HG03460 (cell line): Measurements from ENCODE around the gene IFNG.
A peak's percentile ranks its signal among the peaks of the same experiment; 100 is the strongest.
"Not testable (repeated sequence)": the region's sequence is repeated elsewhere in the genome, so short reads cannot be mapped to it uniquely, and the experiment has no call there.

Source experiments
- ATAC-seq: cut with Tn5 transposase; IDR thresholded peaks from one replicate; pipeline ENCODE4 v1.9.1; 2021; ENCODE audit not compliant: unreplicated experiment

Gene IFNG

GRCh38 chr12:68159681-68160304 lies at the start of gene IFNG:
TSS of gene IFNG (minus strand) at chr12:68159740. CDS start at chr12:68159615, 125 bp downstream.
- ATAC-seq, result peak; percentile 51

DNA sequence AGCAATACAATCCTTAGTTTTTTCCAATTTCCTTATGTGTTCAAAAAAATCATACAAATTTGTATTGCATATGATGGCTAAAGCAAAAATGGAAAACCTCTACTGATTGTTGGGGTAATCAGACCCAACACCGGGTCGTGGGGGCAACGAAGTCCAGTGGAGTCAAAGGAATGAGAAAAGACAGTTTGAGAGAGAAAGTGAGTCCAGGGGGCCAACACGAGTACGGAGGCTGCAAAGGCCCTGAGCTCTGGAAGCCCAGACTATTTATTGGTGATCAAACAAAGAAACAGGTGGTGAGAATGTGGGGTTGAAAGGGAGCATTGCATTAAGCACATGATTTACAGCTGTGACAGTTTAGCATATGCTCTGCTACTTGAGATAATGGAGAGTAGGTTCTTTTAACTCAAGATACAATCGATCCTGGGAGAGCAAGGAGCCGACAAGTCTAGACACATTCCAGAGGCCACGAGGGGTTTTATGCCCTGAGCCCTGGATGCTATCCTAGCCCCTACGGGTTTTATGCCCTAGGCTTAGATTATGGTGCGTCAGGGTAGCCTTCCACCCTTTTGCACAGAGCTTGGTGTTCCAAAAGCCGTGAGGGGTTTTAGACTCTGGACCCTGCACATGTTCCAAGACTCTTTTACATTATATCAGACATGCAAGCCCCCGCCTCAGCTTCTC lies 49.6 kb upstream of the IFNG start:
- ATAC-seq, result not testable (repeated sequence)

GRCh38 chr12:68207276-68207675 lies 47.7 kb upstream of the IFNG start:
- no peak for ATAC-seq

- ATAC-seq, result no peak
Measured at GRCh38 chr12:68206446-68206845, 46.9 kb upstream of the IFNG start.

DNA sequence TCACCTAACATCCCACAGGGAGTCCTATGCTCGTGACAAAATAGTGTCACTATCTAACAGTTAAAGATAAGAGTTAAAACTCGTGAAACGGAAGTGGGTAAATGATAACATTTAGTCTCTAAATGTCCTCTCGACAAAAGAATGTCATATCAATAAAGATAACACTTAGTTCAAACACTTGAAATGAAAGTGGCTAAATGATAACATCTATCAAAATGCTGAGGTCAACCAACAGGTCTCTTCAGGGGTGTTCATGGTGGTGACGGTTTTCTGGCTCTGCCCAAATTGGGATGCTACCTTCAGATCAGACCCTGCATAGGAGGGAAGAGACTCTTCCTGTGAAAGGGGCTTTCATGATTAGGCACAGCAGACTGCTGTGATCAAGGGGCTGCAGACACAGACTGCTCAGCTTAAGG lies 43.9 kb upstream of the IFNG start:
- no peak for ATAC-seq

DNA sequence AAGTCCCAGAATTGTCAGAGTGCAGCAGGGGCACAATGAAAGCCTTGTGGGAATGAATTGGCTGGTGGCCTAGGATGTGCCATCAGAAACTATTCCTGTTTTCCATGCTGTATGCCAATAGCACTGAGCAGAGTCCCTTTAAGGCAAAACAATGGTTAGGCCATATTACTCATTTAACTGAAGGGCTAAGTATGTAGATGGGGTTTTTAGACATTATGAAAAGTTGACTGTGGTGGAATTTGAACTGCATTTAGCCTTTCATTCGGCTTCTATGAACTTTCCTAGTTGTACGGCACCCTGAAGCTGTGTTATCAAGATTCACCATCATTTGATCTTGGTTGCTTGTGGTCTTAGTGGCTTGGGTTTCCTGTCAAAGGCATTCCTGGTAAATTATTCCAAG lies 41.3 kb upstream of the IFNG start:
- no peak for ATAC-seq

DNA sequence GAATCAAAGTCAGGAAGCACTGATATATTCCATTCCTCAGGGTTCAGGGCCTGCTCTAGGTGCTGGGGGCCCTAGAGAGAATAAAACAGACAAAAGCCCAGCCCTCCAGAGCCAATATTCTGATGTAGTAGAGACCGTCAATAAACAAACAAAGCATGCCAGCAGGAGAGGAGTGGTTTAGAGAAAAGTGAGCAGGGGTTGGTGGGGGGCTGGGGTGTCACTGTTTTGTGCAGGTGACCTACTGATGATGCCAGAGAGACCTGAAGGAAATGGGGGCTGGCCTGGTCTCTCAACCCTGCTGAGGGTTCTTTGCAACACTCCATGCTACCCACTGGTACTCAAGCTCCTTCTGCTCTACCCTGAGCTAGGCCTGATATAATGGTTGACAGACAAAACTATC lies 39.6 kb upstream of the IFNG start:
- no peak for ATAC-seq

DNA sequence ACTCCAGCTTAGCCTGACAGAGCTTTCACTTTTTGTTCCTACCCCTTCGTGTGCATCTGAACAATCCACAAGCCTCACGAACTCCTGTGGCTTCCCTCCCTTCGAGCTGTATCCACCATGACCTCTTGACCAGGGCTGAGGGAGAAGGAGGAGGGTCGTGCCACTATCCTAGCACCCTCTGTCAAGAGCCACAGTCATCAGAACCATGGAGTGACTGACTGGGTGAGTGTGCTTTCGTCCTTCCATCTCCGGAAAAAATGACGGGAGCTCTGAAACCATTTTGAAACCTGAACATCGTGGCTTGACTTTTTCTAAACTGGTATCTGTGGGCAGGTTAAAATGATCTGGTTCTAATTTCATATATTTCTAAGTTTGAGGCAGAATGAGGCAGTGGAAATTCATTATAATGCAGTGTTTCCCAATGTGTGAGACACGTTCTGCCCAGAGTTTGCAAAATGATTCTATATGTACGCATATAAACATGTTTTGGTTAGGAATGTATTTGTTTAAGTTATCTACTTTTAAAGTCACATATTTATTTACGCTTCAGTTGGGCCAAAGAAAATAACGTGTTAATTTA lies 39.1 kb upstream of the IFNG start:
- no peak for ATAC-seq

- no peak for ATAC-seq
Measured at GRCh38 chr12:68190301-68190700, 30.8 kb upstream of the IFNG start.

DNA sequence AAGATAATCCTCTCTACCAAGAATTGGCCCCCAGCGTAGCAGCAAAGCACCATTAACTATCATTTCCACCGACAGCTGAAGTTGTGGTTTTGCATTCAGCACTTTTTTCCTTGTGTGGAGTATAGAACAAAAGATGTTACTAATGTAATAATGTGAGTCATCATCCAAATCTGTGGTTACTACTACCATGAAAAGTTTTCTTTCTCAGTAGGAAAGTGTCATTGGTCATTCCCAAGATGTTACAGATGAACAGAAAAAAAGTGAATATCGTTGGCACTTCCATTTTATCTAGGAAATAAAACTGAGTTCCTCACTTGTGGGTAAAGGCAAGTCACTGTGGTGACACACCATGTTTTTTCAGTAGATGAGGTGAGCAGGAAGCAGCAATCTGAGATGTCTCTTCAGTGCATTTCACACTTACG lies 30.3 kb upstream of the IFNG start:
- ATAC-seq, result no peak

- no peak for ATAC-seq
Measured at GRCh38 chr12:68185598-68185997, 26.1 kb upstream of the IFNG start.

DNA sequence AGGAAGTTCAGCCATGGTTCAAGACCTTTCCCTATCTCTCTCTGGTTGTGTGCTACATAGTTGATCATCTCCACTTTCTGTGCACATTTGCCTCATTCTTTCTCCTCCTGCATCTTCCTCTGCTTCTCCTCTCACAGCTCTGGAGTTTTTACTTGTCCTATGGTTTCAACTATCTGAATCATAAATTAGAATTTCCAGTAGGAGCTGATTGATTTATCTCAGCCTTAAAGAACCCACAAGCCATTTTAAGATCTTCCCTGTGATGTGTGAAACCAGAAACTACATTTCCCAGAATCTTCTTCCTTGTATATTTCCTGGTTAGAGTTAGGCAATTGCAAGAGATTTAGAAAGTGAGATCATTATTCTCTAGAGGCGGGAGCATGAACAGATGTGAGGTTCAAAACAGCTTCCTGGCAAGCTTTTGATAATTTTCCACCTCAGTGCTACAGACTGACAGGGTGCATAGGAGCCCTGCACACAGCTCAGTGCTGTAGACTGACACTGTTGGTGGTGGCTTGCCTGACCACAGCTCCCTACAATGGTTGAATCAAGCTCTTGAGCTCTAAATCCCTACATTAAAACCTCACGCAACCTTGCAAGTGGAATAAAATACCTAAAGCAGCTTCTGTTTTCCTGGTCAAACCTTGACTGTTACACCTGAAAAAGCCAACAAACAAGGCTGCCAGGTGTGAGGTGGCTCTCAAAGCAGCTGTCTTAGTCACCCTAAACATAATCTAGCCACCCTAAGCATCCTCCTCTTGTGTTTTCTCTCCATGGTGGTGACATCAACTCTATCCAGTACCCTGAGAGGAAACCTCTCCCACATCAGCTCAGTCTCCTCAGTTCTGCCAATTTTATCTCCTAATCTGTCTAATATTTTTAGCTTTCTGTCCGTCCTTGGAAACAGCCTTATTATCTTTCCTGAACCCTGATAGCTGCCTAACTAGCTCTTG lies 21.5 kb upstream of the IFNG start:
- ATAC-seq, result no peak

DNA sequence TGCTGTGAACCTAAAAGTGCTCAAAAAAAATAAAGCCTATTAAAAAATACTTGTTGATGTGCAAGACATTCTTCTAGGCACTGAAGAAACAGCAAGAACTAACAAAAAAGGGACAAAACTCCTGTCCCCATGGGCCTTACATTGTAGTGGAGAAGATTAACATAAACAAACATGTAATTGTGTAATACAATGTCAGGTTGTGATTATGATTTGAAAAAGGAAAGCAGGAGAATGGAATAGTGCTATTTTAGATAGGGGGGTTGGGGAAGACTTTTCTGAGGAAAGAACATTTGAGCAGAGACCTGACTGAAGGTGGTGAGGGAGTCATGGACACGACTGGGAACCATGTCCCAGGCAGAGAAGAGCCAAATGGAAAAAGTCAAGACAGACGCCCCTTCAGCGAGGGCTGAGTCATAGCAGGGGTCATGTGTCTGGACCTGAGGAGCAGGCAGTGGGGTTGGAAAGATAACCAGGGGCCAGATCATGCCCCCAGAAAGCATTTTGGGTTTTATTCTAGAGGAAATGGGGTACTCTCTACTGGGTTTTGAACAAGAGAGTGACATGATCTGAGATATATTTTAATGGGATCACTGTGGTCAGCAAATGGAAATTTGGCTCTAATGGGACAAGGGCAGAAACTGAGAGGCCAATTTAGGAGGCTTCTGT lies 19.4 kb upstream of the IFNG start:
- no peak for ATAC-seq

GRCh38 chr12:68178184-68178583 lies 18.6 kb upstream of the IFNG start:
- ATAC-seq, result no peak

GRCh38 chr12:68177562-68177961 lies 18.0 kb upstream of the IFNG start:
- ATAC-seq, result no peak

- ATAC-seq, result no peak
Measured at GRCh38 chr12:68176257-68176656, 16.7 kb upstream of the IFNG start.

GRCh38 chr12:68175557-68176061 lies 16.1 kb upstream of the IFNG start:
- peak; percentile 92 for ATAC-seq

DNA sequence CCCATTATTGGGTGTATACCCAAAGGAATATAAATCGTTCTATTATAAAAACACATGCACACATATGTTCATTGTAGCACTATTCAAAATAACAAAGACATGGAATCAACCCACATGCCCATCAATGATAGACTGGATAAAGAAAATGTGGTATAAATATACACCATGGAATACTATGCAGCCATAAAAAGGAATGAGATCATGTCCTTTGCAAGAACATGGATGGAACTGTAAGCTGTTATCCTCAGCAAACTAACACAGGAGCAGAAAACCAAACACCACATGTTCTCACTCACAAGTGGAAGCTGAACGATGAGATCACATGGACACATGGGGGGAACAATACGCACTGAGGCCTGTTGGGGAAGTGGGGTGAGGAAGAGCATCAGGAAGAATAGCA lies 15.2 kb upstream of the IFNG start:
- not testable (repeated sequence) for ATAC-seq

DNA sequence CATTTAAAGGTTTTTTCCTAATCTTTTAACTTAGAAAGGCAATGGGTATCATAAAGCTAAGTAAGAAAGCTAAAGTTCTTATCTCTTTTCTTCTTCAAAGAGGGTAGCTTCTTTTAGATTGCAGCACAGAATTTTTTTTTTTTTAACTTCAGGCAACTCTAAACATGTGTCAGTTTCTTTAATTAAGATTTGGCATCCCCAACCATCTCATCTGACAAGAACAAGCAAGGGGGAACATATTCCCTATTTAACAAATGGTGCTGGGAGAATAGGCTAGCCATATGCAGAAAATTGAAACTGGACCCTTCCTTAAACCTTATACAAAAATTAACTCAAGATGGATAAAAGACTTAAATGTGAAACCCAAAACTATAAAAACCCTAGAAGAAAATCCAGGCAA lies 14.3 kb upstream of the IFNG start:
- ATAC-seq, result no peak

- no peak for ATAC-seq
Measured at GRCh38 chr12:68170726-68171125, 11.2 kb upstream of the IFNG start.
